Naive B cell (primary cell): ENCODE data around the gene GPR22. TPM values are rescaled to one million over a fixed set of nuclear protein-coding genes. Genes with fewer than 3 reads are reported as not detected.

Source experiments
- ATAC-seq, 2 donors: fragments of 150-1000 bp; cut with Tn5 transposase; 2 replicates each; pipeline ENCODE4 v1.10.0; 2021; ENCODE audit warnings: low read depth in 2 of 2, mild to moderate bottlenecking in 2 of 2, moderate library complexity in 2 of 2
- DNase-seq: peaks from one replicate; pipeline ENCODE4 v3.0.0; 2022
- H3K27ac Mint-ChIP-seq, 6 donors: one replicate each; pipeline ENCODE4 v1.8.0; 2020 to 2022; ENCODE audit warnings: mild to moderate bottlenecking in 6 of 6, mixed read lengths in 6 of 6, moderate library complexity in 5 of 6, inconsistent platforms in 2 of 6
- H3K27me3 Mint-ChIP-seq, 3 donors: one replicate each; pipeline ENCODE4 v1.8.0; 2021 to 2022; ENCODE audit warnings: mixed read lengths in 3 of 3, mild to moderate bottlenecking in 1 of 3
- H3K36me3 Mint-ChIP-seq, 2 donors: one replicate each; pipeline ENCODE4 v1.8.0; 2020 to 2022; ENCODE audit warnings: mixed read lengths in 2 of 2, inconsistent platforms in 1 of 2, mild to moderate bottlenecking in 1 of 2
- H3K4me1 Mint-ChIP-seq, 3 donors: one replicate each; pipeline ENCODE4 v1.8.0; 2020 to 2022; ENCODE audit warnings: mixed read lengths in 3 of 3, inconsistent platforms in 1 of 3, mild to moderate bottlenecking in 1 of 3, moderate library complexity in 1 of 3
- H3K4me3 Mint-ChIP-seq, 8 donors: one replicate each; pipeline ENCODE4 v1.8.0; 2020 to 2022; ENCODE audit warnings: mild to moderate bottlenecking in 8 of 8, mixed read lengths in 8 of 8, moderate library complexity in 8 of 8, inconsistent platforms in 2 of 8
- H3K9me3 Mint-ChIP-seq, 7 donors: one replicate each; pipeline ENCODE4 v1.8.0; 2020 to 2022; ENCODE audit warnings: mixed read lengths in 7 of 7, mild to moderate bottlenecking in 5 of 7, inconsistent platforms in 2 of 7, moderate library complexity in 1 of 7
- polyA plus RNA-seq, 6 donors: library from polyadenylated mRNA; unstranded; fragments of 300-500 nt; fragmentation: Illumina TruSeq; gene quantifications; one replicate each; pipeline ENCODE4 v1.2.3, GENCODE V29; 2021; ENCODE audit warnings: low read depth in 6 of 6

The GPR22 gene
- polyA plus RNA-seq, 6 donors from 2014 or later: 0.08 to 0.89 (median 0.33) TPM; not detected in 2

DNA sequence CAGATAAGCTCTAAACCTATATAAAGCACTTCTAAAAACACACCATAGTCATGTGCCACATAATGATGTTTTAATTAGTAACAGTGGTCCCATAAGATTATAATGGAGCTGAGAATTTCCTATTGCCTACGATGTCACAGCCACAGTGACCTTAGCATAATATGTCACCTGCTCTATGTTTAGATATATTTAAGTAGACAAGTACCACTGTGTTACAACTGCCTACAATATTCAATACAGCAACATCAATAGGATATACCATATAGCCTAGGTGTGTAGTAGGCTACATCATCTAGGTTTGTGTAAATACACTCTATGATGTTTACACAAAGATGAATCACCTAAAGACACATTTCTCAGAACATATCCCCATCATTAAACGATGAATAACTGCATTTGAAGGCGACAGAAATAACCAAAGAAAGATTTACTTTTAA, 24.5 kb downstream of the GPR22 start:
- peaks cover 0 to 20% of the 10 kb centered on the region in 2 donors for H3K36me3 Mint-ChIP-seq
- no peak overlapping the region for H3K27ac Mint-ChIP-seq
- H3K27me3 Mint-ChIP-seq: no peaks in the 10 kb centered on the region
- DNase-seq: no peak
- H3K9me3 Mint-ChIP-seq: peaks cover 0 to 2% (median 0%) of the 10 kb centered on the region in 7 donors
- peaks cover 7 to 42% (median 28%) of the 10 kb centered on the region in 3 donors for H3K4me1 Mint-ChIP-seq
- ATAC-seq: no peak
- no peak overlapping the region for H3K4me3 Mint-ChIP-seq

DNA sequence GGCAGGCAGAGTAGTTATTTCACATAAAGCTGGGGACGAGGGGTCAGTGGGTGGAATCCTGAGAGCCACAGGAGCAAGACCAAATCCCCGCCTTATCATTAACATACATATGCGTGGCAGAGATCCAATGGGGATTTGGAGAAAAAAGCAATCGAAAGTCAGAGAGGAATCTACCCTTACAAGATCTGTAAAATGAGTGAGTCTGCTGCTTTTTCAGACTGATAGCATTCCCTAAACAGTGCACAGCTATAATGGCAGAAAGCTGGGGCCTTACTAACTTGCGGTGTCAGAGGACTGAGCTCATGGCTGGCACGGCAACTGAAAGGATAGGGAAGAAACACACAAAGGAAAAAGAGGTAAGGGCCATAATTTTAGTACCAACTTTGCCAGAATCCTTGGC, 25.0 kb downstream of the GPR22 start:
- peaks cover 7 to 42% (median 31%) of the 10 kb centered on the region in 3 donors for H3K4me1 Mint-ChIP-seq
- H3K4me3 Mint-ChIP-seq: no peak overlapping the region
- H3K27ac Mint-ChIP-seq: peak overlapping the region in 3 of 6 donors; percentile 36 to 91 (median 40)
- peaks cover 0 to 2% (median 0%) of the 10 kb centered on the region in 7 donors for H3K9me3 Mint-ChIP-seq
- H3K36me3 Mint-ChIP-seq: peaks cover 0 to 20% of the 10 kb centered on the region in 2 donors
- no peaks in the 10 kb centered on the region for H3K27me3 Mint-ChIP-seq
- ATAC-seq: no peak
- DNase-seq: no peak

DNA sequence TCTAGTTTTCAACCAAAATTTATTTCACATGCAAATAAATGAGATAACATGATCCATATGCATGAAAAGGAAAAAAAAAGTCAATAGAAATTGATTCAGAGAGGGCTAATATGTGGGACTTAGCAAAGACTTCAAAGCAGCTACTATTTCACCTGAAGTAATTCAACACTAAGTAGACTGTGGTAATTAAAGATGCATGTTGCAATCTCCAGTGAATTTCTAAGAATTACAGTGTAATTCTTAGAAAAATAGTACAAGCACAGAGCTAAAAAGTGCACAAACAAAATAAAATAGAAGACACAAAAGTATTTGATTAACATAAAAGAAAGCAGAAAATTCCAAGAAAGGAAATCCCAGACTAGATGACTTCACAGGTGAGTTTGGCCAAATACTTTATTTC, 25.7 kb downstream of the GPR22 start:
- peaks cover 0 to 14% of the 10 kb centered on the region in 2 donors for H3K36me3 Mint-ChIP-seq
- no peak for DNase-seq
- no peak overlapping the region for H3K27ac Mint-ChIP-seq
- H3K9me3 Mint-ChIP-seq: peaks cover 0 to 2% (median 0%) of the 10 kb centered on the region in 7 donors
- H3K4me1 Mint-ChIP-seq: peaks cover 4 to 36% (median 29%) of the 10 kb centered on the region in 3 donors
- H3K4me3 Mint-ChIP-seq: no peak overlapping the region
- no peak for ATAC-seq
- H3K27me3 Mint-ChIP-seq: no peaks in the 10 kb centered on the region

DNA sequence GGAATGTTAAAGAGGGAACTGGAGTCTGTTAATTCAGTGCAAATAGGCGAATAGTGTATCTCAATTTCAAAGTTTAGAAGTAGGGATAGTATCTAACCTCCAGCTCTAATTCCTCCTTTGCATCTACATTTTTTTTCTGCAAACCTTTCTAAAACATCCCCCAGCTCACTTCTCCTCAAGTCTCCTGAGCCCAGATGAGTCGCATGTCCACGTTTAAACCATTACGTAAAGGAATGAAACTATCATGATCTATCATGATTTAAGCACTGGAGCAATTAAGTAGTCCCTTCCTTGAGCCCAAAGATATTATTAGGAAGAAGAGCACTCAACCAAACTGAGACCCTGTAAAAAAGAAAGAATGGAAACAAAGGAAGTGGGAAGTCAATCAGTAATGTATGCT, 29.9 kb downstream of the GPR22 start:
- Mint-ChIP-seq H3K9me3 (peaks cover 0 to under 1% (median 0%) of the 10 kb centered on the region in 7 donors), H3K4me3 (no peak overlapping the region), H3K27ac (peak overlapping the region in 1 of 6 donors; percentile 34), H3K36me3 (peaks cover 5 to 17% of the 10 kb centered on the region in 2 donors), H3K4me1 (peaks cover 4 to 45% (median 23%) of the 10 kb centered on the region in 3 donors), H3K27me3 (no peaks in the 10 kb centered on the region)
- DNase-seq: no peak
- no peak for ATAC-seq

DNA sequence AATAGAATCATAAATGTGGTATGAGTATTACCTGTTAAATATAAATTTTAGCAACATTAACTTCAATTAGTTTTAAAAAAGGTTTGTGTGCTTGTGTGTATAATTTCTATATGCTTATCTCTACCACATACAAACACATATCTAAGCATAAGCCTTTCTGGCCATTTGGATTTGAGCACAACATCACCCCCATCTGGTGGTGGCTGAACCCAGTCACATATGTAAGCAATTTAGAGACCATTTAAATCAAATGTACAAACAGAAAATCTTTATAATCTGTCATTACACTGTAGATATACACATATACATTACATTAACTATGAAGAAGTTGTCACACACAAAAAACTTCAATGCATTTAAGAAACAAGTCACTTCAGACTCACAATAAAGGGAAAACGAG, 31.7 kb downstream of the GPR22 start:
- ATAC-seq (peak in 1 of 2 donors; percentile 40), DNase-seq (no peak)
- Mint-ChIP-seq H3K9me3 (no peaks in the 10 kb centered on the region), H3K4me1 (peaks cover 11 to 40% (median 20%) of the 10 kb centered on the region in 3 donors), H3K27ac (no peak overlapping the region), H3K4me3 (no peak overlapping the region), H3K27me3 (no peaks in the 10 kb centered on the region), H3K36me3 (peaks cover 7 to 16% of the 10 kb centered on the region in 2 donors)

DNA sequence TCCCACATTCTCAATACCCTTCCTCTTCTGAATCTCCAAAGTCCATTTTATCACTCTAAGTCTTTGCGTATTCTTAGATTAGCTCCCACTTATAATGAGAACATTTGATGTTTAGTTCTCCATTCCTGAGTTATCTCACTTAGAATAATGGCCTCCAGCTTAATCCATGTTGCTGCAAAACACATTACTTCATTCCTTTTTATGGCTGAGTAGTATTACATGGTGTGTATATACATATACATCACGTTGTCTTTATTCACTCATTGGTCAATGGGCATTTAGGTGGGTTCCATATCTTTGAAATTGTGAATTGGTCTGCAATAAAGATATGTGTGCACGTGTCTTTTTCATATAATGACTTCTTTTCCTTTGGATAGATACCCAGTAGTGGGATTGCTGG, 32.3 kb downstream of the GPR22 start:
- DNase-seq: no peak
- no peak for ATAC-seq
- H3K27ac Mint-ChIP-seq: peak overlapping the region in 2 of 6 donors; percentile 34 to 44
- peaks cover 7 to 13% of the 10 kb centered on the region in 2 donors for H3K36me3 Mint-ChIP-seq
- no peaks in the 10 kb centered on the region for H3K9me3 Mint-ChIP-seq
- H3K4me1 Mint-ChIP-seq: peaks cover 11 to 38% (median 18%) of the 10 kb centered on the region in 3 donors
- no peaks in the 10 kb centered on the region for H3K27me3 Mint-ChIP-seq
- H3K4me3 Mint-ChIP-seq: no peak overlapping the region

DNA sequence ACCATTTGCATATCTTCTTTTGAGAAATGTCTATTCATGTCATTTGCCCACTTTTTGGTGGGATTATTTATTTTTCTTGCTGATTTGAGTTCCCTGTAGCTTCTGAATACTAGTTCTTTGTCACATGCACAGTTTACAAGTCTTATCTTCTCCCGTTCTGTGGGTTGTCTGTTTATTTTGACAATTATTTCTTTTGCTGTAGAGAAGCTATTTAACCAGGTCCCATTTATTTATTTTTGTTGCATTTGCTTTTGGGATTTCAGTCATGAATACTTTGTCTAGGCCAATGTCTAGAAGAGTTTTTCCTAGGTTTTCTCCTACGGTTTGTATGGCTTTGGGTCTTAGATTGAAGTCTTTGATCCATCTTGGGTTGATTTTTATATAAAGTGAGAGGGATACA, 32.9 kb downstream of the GPR22 start:
- peaks cover 11 to 38% (median 19%) of the 10 kb centered on the region in 3 donors for H3K4me1 Mint-ChIP-seq
- no peaks in the 10 kb centered on the region for H3K27me3 Mint-ChIP-seq
- peak overlapping the region in 1 of 6 donors; percentile 34 for H3K27ac Mint-ChIP-seq
- H3K9me3 Mint-ChIP-seq: no peaks in the 10 kb centered on the region
- ATAC-seq (no peak), DNase-seq (no peak)
- H3K36me3 Mint-ChIP-seq: peaks cover 7 to 13% of the 10 kb centered on the region in 2 donors
- H3K4me3 Mint-ChIP-seq: no peak overlapping the region

DNA sequence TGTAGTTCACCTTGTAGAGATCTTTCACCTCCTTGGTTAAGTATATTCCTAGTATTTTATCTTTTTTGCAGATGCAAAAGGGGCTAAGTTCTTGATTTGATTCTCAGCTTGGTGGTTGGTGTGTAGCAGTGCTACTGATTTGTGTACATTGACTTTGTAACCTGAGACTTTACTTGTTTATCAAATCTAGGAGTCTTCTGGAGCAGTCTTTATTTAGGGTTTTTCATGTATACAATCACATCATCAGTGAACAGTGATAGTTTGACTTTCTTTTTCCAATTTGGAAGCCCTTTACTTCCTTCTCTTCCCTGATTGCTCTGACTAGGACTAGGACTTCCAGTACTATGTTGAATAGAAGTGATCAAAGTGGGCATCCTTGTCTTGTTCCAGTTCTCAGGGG, 33.8 kb downstream of the GPR22 start:
- Mint-ChIP-seq H3K9me3 (peaks cover 0 to under 1% (median 0%) of the 10 kb centered on the region in 7 donors), H3K27ac (peak overlapping the region in 1 of 6 donors; percentile 16), H3K36me3 (peaks cover 7 to 13% of the 10 kb centered on the region in 2 donors), H3K4me3 (no peak overlapping the region), H3K4me1 (peaks cover 12 to 37% (median 19%) of the 10 kb centered on the region in 3 donors), H3K27me3 (no peaks in the 10 kb centered on the region)
- no peak for DNase-seq
- no peak for ATAC-seq

DNA sequence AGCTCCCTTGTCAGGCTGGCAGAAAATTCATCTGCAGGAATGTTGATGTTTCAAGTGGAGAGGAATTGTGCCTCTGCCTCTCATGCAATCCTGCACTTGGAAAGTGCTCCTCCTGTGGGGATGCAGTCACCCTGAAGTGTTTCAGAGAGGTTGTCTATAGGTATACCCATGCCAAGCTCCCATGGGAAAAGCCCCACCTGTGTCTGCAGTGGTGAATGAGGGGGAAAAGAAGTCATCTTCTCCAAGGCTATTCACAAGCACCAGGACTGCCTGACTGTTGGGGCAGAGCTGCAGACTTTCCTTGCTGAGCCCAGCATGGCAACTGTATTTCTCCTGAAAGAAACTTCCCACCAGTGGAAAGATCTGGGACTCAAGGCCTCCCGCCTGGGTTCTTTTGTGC, 35.5 kb downstream of the GPR22 start:
- Mint-ChIP-seq H3K27ac (no peak overlapping the region), H3K4me3 (no peak overlapping the region), H3K36me3 (peaks cover 7 to 13% of the 10 kb centered on the region in 2 donors), H3K4me1 (peaks cover 12 to 45% (median 12%) of the 10 kb centered on the region in 3 donors), H3K9me3 (peaks cover 0 to 6% (median 0%) of the 10 kb centered on the region in 7 donors), H3K27me3 (no peaks in the 10 kb centered on the region)
- DNase-seq: no peak
- no peak for ATAC-seq

DNA sequence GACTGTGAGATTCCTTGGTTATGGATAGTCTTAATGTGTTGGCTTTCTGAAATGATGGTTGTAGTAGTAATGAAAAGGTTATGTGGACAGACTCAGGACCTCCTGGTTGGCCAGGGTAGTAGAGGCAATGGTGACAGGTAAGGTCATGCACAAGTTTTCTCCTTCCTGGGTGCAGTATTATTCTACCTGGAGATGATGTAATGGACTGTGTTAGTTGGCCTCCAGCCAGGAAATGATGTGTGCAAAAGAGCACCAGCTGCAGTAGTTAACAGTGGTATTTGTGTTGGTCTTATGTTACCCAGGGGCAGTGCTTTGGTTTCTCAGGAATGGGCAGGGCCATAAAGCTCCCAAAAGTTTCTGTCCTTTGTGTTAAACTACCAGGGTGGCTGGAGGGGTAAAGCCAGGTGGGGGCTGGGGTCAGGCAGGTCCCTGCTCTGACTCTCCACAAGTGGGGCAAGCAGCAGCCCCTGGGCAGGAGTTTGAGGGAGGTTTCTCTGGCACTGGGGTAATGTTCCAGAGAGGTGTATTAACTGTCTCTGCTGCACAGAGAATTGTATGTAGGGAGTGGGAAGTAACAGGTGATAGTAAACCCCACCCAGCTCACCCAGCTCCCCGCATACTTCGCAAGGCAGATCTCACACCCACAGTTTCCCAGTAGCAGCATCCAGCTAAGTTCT, 36.3 kb downstream of the GPR22 start:
- Mint-ChIP-seq H3K4me3 (no peak overlapping the region), H3K36me3 (peaks cover 7 to 13% of the 10 kb centered on the region in 2 donors), H3K9me3 (peaks cover 0 to 10% (median 0%) of the 10 kb centered on the region in 7 donors), H3K4me1 (peaks cover 15 to 50% (median 17%) of the 10 kb centered on the region in 3 donors), H3K27me3 (no peaks in the 10 kb centered on the region), H3K27ac (peak overlapping the region in 1 of 6 donors; percentile 38)
- DNase-seq: no peak
- ATAC-seq: no peak

DNA sequence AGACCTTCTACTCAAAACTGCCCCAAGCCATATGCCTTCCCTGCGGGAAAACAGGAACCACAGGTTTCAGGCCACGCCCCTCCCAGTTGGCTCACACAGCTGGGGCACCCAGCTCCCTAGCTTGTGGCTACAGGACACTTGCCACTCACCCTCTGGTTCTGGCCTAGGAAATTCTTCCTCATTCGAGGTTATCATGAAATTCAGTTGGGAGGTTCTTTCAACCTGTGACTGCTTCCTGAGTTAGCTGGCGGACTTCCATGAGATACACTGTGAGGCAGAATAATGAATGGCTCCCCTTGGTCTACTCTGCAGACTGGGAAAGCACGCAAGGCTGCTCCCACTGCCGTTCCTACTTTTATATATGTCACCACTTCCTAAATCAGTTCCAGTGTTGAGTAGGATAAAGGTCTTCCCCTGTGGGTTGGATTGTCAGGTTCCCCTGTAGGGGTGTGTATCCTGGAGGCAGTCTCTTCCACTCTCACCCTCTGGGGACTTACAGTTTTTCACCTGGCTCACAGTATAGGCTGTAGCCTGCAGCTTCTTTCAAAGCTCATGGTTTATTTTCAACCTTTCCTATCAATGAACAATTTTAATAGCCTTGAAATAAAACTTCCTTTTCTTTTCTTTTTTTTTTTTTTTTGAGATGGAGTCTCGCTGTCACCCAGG, 37.0 kb downstream of the GPR22 start:
- Mint-ChIP-seq H3K36me3 (peaks cover 7 to 13% of the 10 kb centered on the region in 2 donors), H3K4me1 (peaks cover 15 to 50% (median 17%) of the 10 kb centered on the region in 3 donors), H3K27ac (no peak overlapping the region), H3K27me3 (no peaks in the 10 kb centered on the region), H3K4me3 (no peak overlapping the region), H3K9me3 (peaks cover 0 to 10% (median 0%) of the 10 kb centered on the region in 7 donors)
- DNase-seq: no peak
- no peak for ATAC-seq
